Right lobe of liver (tissue), 6 donors: ENCODE data around the gene FBXO17. TPM values are rescaled to one million over a fixed set of nuclear protein-coding genes. Genes with fewer than 3 reads are reported as not detected.

Experiments used
- ATAC-seq, 4 donors: fragments of 200-7000 bp; cut with Tn5 transposase; one replicate each; pipeline ENCODE4 v1.9.1; 2020; ENCODE audit warnings: mild to moderate bottlenecking in 4 of 4, moderate library complexity in 4 of 4
- DNase-seq, 3 donors: peaks; one replicate each; pipeline ENCODE4 v3.0.0-alpha.2; 2020
- H3K27ac ChIP-seq, 3 donors: fragments of 200-600 bp; one replicate each; pipeline ENCODE4 v1.8.0; 2022
- H3K27me3 ChIP-seq, 2 donors: fragments of 200-600 bp; one replicate each; pipeline ENCODE4 v1.8.0; 2022
- H3K36me3 ChIP-seq, 4 donors: fragments of 200-600 bp; sonication (generic) in 1 of 4; one replicate each; pipeline versions ENCODE4 v1.5.1 to v1.8.0; 2017 to 2022; ENCODE audit warnings: control low read depth in 1 of 4
- H3K4me1 ChIP-seq, 4 donors: fragments of 200-600 bp; sonication (generic) in 1 of 4; one replicate each; pipeline versions ENCODE4 v1.5.1 to v1.8.0; 2017 to 2022; ENCODE audit warnings: control low read depth in 1 of 4
- H3K4me3 ChIP-seq, 3 donors: fragments of 200-600 bp; one replicate each; pipeline ENCODE4 v1.8.0; 2022
- H3K9me3 ChIP-seq, 4 donors: fragments of 200-600 bp; sonication (generic) in 1 of 4; one replicate each; pipeline versions ENCODE4 v1.5.1 to v1.8.0; 2017 to 2022; ENCODE audit warnings: control low read depth in 1 of 4
- CTCF ChIP-seq, 4 donors: fragments of 200-600 bp in 3 of 4; fragments of 450-650 bp in 1 of 4; IDR thresholded peaks; one replicate each; pipeline versions ENCODE4 v1.5.1 to v1.8.0; 2016 to 2022; ENCODE audit warnings: antibody characterized with exemption in 4 of 4, mild to moderate bottlenecking in 2 of 4
- POLR2A ChIP-seq: fragments of 450-650 bp; IDR thresholded peaks from one replicate; pipeline ENCODE4 v1.6.1; 2017; ENCODE audit warnings: antibody characterized with exemption, mild to moderate bottlenecking
- WGBS: methylation state at CpG from one replicate; pipeline ENCODE4 v1.1.6; 2018; ENCODE audit warnings: low coverage, low lambda C conversion rate; ENCODE audit not compliant: insufficient coverage; ENCODE audit errors: missing lambda C conversion rate; 5-methylcytosine and 5-hydroxymethylcytosine counted together
- intact Hi-C, 2 donors: fragments of 100-400 bp; cut with DNase I; formaldehyde crosslinking; loops; one replicate each; pipeline versions ENCODE4 v1.11.2 to v1.14.1; 2022
- total RNA-seq, 6 experiments: library from RNA; depleted of rRNA in 2 of 6; stranded (reverse); fragments of >200 nt in 2 of 6; fragmentation: NEBNext Ultra II Directional in 3 of 6; extraction: Animal tissue kit (Norgen Biotek cat#: 25700) in 3 of 6; gene quantifications; one replicate each; pipeline versions ENCODE4 v1.1.0 to v1.2.4, GENCODE V29; 2016 to 2023
- donor health status: DM: no; HTN: yes; CAD: no.
- donor health status: DM: no; HTN: no; CAD: no.
- donor health status: DM: no; HTN: no; CAD: no.
- donor health status: DM: no; HTN: yes; CAD: no.
- donor health status: DM: no; HTN: yes; CAD: no.

FBXO17 gene
- total RNA-seq, 6 experiments from 2014 or later, result 19.9 to 57.9 (median 36.7) TPM

- no peaks in the 10 kb centered on the region for H3K27me3 ChIP-seq
- TF ChIP-seq CTCF (IDR thresholded peaks at IDR 0.05) (peak in 3 of 4 donors; percentile 10 to 20 (median 12)), POLR2A (no peak)
- DNase-seq (peak in 2 of 3 donors; percentile 24 to 50), ATAC-seq (peak; percentile 34 to 56 (median 42))
- no peak overlapping the region for H3K4me3 ChIP-seq
- 69% methylated on average over 6 of the region's 13 CpGs for WGBS
- H3K27ac ChIP-seq, result no peak overlapping the region
- intact Hi-C loops, result no loop called here
- no peaks in the 10 kb centered on the region for H3K36me3 ChIP-seq
- no peaks in the 10 kb centered on the region for H3K9me3 ChIP-seq
- H3K4me1 ChIP-seq, result no peaks in the 10 kb centered on the region
Measured at GRCh38 chr19:38917921-38918491, 57.5 kb downstream of the FBXO17 start.

GRCh38 chr19:38917516-38917915 lies 58.0 kb downstream of the FBXO17 start:
- DNase-seq (peak in 2 of 3 donors; percentile 16 to 43), ATAC-seq (no peak)
- WGBS, result 93% methylated on average over 3 of the region's 9 CpGs
- Histone ChIP-seq H3K4me3 (no peak overlapping the region), H3K36me3 (no peaks in the 10 kb centered on the region), H3K4me1 (no peaks in the 10 kb centered on the region), H3K27ac (no peak overlapping the region), H3K27me3 (no peaks in the 10 kb centered on the region), H3K9me3 (no peaks in the 10 kb centered on the region)
- intact Hi-C loops, result no loop called here
- TF ChIP-seq CTCF (IDR thresholded peaks at IDR 0.05), result no peak
- TF ChIP-seq POLR2A, result no peak

GRCh38 chr19:38915329-38916321 lies 59.9 kb downstream of the FBXO17 start:
- WGBS, result 96% methylated on average over 5 of the region's 44 CpGs
- no peak overlapping the region for H3K27ac ChIP-seq
- no peaks in the 10 kb centered on the region for H3K36me3 ChIP-seq
- intact Hi-C loops, result no loop called here
- no peak for TF ChIP-seq POLR2A
- TF ChIP-seq CTCF (IDR thresholded peaks at IDR 0.05), result no peak
- H3K27me3 ChIP-seq, result no peaks in the 10 kb centered on the region
- no peaks in the 10 kb centered on the region for H3K9me3 ChIP-seq
- ATAC-seq (no peak), DNase-seq (peak in 2 of 3 donors; percentile 18 to 45)
- H3K4me1 ChIP-seq, result no peaks in the 10 kb centered on the region
- no peak overlapping the region for H3K4me3 ChIP-seq

DNA sequence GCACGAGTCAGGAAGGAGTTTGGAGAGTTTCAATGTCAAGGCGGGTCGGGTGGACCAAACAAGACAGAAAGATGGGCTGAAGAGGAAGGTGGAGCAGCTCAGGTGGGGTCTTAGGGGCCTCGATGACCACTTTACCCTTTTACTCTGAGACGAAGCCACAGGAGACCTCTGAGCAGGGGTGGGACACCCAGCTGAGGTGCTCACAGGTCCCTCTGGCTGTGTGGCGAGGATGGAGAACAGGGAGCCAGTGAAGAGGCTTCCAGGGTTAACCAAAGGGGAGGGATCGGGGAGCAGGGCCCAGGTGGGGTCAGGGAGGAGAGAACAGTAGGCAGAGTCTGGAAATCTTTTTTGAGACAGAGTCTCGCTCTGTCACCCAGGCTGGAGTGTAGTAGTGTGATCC lies 61.6 kb downstream of the FBXO17 start:
- Histone ChIP-seq H3K36me3 (no peaks in the 10 kb centered on the region), H3K27me3 (no peaks in the 10 kb centered on the region), H3K4me1 (no peaks in the 10 kb centered on the region), H3K4me3 (no peak overlapping the region), H3K27ac (no peak overlapping the region), H3K9me3 (no peaks in the 10 kb centered on the region)
- no peak for TF ChIP-seq POLR2A
- no peak for TF ChIP-seq CTCF (IDR thresholded peaks at IDR 0.05)
- 86% methylated on average over 5 of the region's 8 CpGs for WGBS
- DNase-seq (peak in 1 of 3 donors; percentile 31), ATAC-seq (no peak)
- intact Hi-C loops, result no loop called here
